NCI-H1105 treated with DMSO at 0.1 percent for 48 hours (cell line): Measurements from ENCODE around the gene VAV3.

Experiments
- DNase-seq: peaks from one replicate; lab custom pipeline; 2025; lab: John Stamatoyannopoulos, UW

VAV3 gene

DNA sequence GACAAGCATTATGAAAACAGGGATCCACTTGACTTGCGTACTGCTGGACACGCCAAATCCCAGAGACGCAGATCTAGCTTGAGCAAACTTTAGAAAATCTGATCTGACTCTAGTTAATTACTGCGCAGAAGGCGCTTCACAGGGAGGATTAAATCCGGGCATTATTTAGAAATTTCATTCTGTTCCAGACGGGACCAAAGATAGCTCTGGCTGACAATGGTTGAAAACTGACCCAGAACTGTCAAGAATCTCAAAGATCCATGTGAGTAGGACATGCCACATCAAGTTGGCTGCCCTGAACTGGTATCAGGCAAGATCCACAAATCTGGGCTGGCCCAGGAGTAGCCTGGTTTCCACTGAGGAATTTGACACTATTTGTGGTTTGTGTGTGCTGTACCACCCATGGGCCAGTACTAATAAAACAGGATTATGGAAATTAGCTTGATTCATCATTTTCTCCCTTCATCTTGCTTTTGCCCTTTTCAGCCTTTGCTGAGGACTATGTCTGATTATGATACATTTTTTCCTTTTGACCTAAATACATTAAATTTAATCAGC lies 171.0 kb downstream of the VAV3 start:
- DNase-seq, result no peak

GRCh38 chr1:107791348-107791747 lies 173.6 kb downstream of the VAV3 start:
- DNase-seq, result no peak

DNA sequence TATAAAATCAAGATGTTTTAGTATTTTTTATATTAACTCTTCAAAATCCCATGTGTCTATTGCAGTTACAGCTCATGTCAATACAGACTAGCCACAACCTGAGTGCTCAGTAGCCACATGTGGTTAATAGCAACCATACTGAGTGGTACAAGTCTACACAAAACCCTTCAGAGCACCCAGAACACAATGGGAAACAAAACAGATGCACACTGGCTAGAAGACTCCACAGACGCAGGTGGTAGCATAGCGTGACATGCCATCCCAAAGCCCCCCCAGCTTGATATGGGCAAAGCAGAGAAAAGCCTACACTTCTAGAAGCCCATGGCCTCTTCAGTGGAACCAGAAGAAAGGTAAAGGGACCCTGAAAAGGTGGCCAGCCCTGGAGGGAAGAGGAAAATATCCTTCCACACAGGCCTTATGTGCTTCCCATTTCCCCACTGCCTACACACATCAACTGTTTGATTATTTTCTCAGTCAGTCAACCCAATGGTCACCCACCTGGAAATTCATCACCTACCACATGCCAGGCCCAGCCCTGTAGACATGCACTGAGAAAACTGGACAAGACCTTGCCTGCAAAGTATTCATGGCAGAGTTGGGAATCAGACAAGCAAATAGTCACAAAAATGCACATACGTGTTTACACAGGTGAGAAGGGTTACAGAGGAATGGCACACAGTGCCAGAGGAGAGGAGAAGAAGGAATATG lies 175.0 kb downstream of the VAV3 start:
- no peak for DNase-seq

GRCh38 chr1:107788206-107789202 lies 176.5 kb downstream of the VAV3 start:
- no peak for DNase-seq

DNA sequence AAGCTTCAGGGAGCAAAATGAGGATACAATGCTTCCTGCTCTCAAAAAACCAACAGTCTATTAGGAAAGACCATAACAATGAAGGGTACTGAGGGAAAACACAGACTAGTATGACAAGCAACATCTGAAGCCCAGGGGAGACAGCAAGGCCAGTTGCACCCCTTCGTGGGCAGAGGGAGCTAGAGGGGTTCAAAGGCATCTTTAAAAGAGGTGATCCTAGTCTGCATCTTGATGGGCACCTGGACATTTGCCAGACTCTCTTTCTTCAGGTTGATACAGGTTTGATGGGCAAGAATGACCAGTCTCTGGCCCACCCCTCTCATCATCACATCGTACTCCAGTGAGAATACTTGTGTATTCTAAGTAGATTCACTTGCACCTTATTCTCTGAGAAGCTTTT lies 177.7 kb downstream of the VAV3 start:
- DNase-seq, result peak; percentile 30

GRCh38 chr1:107786203-107786845 lies 178.7 kb downstream of the VAV3 start:
- no peak for DNase-seq

DNA sequence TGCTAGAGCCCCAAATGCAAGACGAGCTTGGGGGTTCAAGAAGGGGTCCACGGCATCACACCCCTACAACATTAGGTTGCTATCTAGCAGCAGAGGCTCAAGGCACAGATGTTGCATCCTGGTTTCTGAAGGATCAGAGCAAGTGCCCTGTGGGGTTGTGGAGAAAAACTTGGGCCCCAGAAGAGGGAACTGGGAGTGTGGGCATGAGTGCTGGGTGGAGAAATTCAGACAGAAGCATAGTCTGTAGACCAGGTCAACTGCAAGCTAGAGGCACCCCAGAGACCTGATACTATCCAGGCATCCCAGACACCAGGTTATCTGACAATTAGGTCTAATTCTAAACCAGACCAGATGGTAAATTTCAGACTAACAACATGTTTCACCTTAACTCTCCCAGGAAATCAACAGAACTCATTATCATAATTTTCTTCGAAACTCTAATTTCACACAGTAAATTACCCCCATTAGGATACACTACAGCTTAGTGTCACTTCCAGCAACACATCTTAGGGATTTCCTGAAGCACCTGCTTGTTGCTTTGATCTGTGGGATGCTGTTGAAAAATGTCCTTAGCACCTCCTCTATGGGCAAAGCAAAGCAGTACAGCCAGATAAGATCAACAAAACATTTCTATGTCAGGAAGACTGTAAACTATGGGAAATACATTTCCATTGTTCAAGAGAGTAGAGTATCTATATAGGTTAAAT lies 179.3 kb downstream of the VAV3 start:
- DNase-seq, result no peak

DNA sequence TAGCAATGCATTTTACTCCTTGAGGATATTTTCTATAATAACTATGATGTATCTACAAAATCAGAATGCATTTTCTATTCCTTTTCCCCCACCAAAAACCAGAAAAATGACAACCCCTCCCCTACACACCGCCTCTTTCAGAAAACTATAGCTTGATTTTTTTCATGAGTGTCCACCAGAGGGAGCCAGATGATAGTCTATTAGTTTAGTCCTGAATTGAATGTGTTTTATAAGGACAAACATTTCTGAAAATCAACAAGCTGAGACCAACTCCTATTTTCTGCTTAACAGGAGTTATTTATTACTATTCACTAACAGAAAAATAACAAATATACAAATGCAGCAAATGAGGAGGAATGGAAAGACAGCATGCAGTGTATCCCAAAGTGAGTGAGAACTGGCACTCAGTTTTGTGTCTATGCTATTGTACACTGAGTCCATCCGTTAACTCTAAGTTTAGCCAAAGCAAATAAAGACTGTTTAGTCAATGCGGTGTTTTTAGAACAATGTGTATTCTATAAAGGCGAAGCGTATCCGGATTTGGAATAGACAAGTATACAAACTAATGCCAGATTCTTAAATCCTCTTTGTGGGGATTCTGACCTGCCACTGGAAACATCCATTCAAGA lies 182.6 kb downstream of the VAV3 start:
- DNase-seq, result peak; percentile 41

- DNase-seq, result no peak
Measured at GRCh38 chr1:107781245-107781644, 183.7 kb downstream of the VAV3 start.

DNA sequence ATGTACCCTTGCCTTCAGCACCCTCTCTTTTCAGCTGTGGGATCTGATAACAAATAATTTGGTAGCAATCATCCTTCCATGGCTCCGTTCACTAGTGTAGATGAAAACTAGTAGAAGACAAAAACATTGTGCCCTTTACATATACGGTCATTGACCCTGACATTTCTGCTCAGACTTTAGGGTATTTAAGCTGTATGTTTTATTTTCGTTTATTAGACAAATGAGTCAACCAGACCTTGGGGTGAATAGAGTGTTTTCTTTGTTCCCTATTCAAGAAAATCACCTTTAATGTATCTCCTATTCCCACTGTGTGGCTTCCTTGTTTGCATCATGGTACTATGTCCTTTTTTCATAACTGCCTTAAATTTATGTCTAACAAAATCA lies 187.3 kb downstream of the VAV3 start:
- no peak for DNase-seq

DNA sequence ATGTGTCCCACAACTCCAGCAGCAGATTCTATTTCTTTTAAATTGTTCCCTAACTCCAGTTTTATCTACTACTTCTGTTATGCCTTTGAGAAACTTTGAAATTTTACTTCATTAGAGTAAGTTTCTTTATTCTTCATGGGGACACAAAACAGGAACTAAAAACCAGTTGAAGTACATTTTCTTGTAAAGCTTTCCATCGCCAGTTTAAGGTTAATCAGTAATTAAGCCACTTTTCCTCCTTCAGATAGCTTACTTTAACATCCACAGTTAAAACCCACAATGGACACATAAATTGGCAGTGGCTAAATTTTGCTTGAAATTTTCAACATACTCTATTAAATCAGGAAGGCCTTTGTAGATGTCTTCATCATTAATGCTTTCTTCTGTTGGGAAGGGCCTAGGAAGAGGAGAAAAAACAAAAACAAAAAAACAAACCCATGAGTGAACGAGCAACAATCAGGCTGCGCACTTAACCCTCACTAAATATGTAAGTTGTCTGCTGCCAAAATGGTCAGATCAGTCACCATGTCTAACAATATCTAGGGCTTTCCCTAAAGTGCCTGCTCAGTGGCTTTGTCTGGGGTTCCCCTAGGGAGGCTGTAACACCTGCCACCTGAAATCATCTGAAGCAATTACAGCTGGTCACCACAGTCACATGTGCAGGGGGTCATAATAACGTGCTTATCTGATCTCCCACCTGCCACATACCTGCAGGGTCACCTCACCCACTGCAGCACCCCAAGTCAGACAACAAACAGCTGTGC lies 187.9 kb downstream of the VAV3 start:
- peak; percentile 55 for DNase-seq

DNA sequence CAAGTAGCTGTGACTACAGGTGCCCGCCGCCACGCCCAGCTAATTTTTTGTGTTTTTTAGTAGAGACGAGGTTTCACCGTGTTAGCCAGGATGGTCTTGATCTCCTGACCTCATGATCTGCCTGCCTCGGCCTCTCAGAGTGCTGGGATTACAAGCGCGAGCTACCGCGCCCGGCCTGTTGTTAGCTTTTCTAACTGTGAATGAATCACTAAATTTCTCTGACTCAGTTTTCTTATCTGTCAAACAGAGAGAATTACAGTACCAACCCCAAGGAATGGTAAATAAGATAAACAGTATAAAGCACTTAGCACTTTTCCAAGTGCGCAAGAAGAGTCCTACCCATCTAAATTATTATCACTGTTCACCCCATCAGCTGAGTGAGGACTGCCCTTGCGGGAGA lies 193.6 kb downstream of the VAV3 start:
- DNase-seq, result no peak

DNA sequence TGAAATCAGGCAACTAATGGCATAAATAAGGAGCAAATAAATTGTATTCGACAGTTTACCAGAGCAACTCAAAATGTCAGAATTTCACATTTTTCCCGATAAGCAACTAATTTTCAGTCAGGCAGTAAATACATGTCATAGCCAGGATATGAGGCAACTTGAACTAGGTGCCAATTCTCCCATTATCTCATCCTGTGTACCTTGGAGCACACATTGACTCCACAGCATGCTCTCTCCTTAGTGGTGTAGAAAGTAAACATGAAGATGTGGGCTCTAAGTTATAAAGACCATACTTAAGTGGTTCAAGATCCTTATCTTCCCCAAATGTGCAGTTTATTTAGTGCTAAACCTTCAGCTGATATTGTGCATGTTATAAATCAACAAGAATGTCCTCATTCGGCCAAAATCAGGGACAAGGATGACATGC lies 197.8 kb downstream of the VAV3 start:
- DNase-seq, result no peak

GRCh38 chr1:107766533-107766932 lies 198.4 kb downstream of the VAV3 start:
- DNase-seq, result no peak

DNA sequence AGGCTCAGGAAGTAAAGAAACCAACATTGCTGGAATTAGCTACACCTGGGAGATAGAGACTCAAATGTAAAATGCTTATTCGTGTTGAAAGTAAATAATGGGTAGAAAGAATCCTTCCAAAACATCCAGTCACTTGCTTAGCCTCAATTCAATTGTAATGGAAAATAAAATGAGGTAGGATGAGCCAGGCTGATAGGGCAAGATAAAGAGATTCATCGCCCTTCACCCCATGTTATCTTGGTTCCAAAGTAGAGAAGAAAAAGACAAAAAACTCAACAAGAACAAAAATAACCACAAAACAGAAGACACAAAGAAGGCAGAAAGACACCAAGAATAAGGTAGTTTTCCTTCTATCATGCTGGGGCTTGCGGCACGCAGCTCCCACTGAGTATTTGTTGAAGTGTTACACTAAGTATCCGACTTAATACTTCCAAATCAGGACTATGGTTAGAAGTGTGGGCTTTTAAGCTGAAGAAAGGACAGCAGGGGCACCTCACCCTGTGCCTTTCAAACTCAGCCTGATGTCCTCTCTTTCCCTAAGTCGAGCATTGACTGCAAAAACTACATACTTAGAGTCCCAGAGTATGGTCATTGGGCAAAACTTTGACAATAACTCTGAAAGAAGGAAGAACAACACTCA lies 202.1 kb downstream of the VAV3 start:
- no peak for DNase-seq

DNA sequence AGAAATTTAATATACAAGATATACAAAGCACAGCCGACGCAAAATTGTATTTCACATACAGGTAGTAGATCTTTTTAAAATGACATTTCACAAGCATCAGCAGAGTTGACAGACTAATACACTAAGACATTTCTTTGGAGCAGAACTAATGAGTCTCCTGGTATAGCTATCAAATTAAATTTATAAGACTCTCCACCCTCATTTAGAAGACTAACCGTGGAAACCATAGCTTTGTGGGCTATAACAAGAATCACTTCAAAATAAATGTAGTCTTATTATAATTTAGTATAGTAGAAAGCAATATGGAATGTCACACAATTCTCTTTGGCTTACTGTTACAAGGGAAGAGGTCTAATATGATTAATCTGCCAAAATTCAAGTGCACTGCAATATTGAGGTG lies 204.9 kb downstream of the VAV3 start:
- DNase-seq, result no peak

DNA sequence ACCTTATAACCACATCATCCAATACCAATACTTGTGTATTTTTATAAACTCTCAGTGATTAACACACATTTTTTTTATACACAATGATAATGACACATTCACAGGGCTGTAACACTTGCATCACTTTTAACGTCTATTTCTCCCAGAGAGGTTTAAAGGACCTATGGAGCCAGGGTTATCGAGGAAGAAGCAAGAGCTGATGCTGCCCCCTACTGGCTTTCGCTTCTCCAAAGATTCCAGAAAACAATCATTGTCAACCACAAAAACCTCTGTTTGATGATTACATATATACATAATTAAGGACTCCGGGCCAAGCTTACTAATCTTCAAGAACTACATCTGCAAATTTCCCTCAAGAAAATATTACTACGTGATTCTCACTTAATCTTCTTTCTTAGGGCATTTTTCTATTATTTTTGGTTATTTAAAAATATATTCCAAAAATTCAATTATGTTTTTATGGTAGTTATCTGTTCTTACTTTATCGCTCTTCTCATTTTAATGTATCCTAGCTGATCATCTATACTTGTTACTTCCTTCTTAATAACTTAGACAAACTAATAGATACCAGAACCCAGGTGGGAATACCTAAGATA lies 214.5 kb downstream of the VAV3 start:
- peak; percentile 84 for DNase-seq

DNA sequence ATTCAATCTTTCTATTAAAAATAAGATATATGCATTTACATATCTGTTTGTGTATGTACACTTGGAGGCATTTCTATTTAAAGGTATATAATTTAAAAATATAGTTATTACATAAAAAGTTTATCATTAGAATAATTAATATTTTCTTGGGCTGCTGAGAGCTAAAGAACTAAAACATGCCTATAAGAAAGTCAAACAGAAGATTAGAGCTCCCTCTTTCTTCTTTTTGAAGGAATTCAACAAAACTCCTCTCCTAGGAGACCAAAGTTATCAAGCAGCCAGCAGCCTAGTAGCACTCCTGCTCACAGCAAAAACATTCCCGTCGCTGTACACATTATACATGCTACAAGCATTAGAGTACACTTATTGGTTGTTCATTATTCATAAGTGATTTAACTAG lies 216.4 kb downstream of the VAV3 start:
- DNase-seq, result peak; percentile 42

- no peak for DNase-seq
Measured at GRCh38 chr1:107741242-107741641, 223.7 kb downstream of the VAV3 start.

DNA sequence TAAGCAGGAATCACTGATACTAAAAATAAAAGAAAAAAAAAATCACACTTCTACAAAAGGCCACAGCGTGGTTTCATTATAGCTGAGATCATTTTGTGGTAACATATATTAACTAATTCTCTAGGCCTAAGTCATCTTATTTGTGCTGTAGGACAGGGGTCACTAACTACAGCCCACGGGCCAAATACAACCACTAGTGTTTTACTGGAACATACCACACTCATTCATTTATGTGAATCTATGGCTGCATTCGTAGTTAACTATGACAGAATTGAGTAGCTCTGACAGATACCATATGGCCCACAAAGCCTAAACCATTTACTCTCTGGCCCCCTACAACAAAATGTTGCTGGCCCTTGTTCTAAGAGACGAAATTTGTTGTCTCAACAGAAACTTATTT lies 224.4 kb downstream of the VAV3 start:
- no peak for DNase-seq
